Measurements from ENCODE around the gene POLR1A. TPM values are rescaled to one million over a fixed set of nuclear protein-coding genes. Genes with fewer than 3 reads are reported as not detected.

POLR1A gene
- 26.0 and 34.3 TPM in 2 replicates for total RNA-seq
- polyA plus RNA-seq (2012), result 14.6 TPM

GRCh38 chr2:86105252-86105968 is at the start of gene POLR1A:
TSS of gene POLR1A (minus strand) at chr2:86105886. CDS start at chr2:86105776, 110 bp downstream.
- DNase-seq (ENCODE audit: low read depth), result peak; percentile 96

GRCh38 chr2:86150502-86150901 is 44.8 kb upstream of the POLR1A start:
- DNase-seq (ENCODE audit: low read depth), result no peak

- DNase-seq (ENCODE audit: low read depth), result no peak
Observed at GRCh38 chr2:86147793-86148192, 42.1 kb upstream of the POLR1A start.

- no peak for DNase-seq (ENCODE audit: low read depth)
Observed at GRCh38 chr2:86143926-86144685, 38.4 kb upstream of the POLR1A start.

GRCh38 chr2:86143307-86143706 is 37.6 kb upstream of the POLR1A start:
- no peak for DNase-seq (ENCODE audit: low read depth)

- DNase-seq (ENCODE audit: low read depth), result no peak
Observed at GRCh38 chr2:86142436-86143257, 37.0 kb upstream of the POLR1A start.

- DNase-seq (ENCODE audit: low read depth), result peak; percentile 35
Observed at GRCh38 chr2:86140969-86141392, 35.3 kb upstream of the POLR1A start.

GRCh38 chr2:86139981-86140380 is 34.3 kb upstream of the POLR1A start:
- no peak for DNase-seq (ENCODE audit: low read depth)

- no peak for DNase-seq (ENCODE audit: low read depth)
Observed at GRCh38 chr2:86138736-86139625, 33.3 kb upstream of the POLR1A start.

- no peak for DNase-seq (ENCODE audit: low read depth)
Observed at GRCh38 chr2:86136141-86136540, 30.5 kb upstream of the POLR1A start.

GRCh38 chr2:86135653-86136052 is 30.0 kb upstream of the POLR1A start:
- no peak for DNase-seq (ENCODE audit: low read depth)

GRCh38 chr2:86134709-86135108 is 29.0 kb upstream of the POLR1A start:
- no peak for DNase-seq (ENCODE audit: low read depth)

- no peak for DNase-seq (ENCODE audit: low read depth)
Observed at GRCh38 chr2:86124683-86125082, 19.0 kb upstream of the POLR1A start.

- DNase-seq (ENCODE audit: low read depth), result no peak
Observed at GRCh38 chr2:86123328-86123925, 17.7 kb upstream of the POLR1A start.

GRCh38 chr2:86118130-86118529 is 12.4 kb upstream of the POLR1A start:
- no peak for DNase-seq (ENCODE audit: low read depth)

GRCh38 chr2:86107031-86107430 is 1.3 kb upstream of the POLR1A start:
- DNase-seq (ENCODE audit: low read depth), result no peak

GRCh38 chr2:86105969-86106945 is 571 bp upstream of the POLR1A start, which contains the start of gene PTCD3:
TSS of gene PTCD3 (plus strand) at chr2:86106235. CDS start at chr2:86106248, 13 bp downstream.
- peak; percentile 97 for DNase-seq (ENCODE audit: low read depth)

- no peak for DNase-seq (ENCODE audit: low read depth)
Observed at GRCh38 chr2:86102157-86102556, 3.5 kb downstream of the POLR1A start.

GRCh38 chr2:86097913-86098312 is 7.8 kb downstream of the POLR1A start:
- no peak for DNase-seq (ENCODE audit: low read depth)
